Fibroblast of the aortic adventitia (primary cell): ENCODE results near the gene DNAJC5G. TPM values are rescaled to one million over a fixed set of nuclear protein-coding genes. Genes with fewer than 3 reads are reported as not detected.
A peak's percentile ranks its signal among the peaks of the same experiment; 100 is the strongest.

ENCODE experiments used
- DNase-seq: peaks from one replicate; pipeline ENCODE4 v3.0.0-alpha.2; 2010; ENCODE audit warnings: low read depth
- H3K4me3 ChIP-seq: 2 replicates; pipeline ENCODE4 v1.5.1; 2011; ENCODE audit warnings: low read depth, mild to moderate bottlenecking, control low read depth, low read length, moderate library complexity
- total RNA-seq: library from RNA; depleted of rRNA; stranded (reverse); fragments of >200 nt; gene quantifications from 2 replicates; pipeline ENCODE4 v1.2.3, GENCODE V29; 2012; ENCODE audit warnings: low replicate concordance
- TF ChIP-seq, protein P1 (sequence below): IDR thresholded peaks from 2 replicates; pipeline ENCODE4 v1.5.1; 2011; ENCODE audit warnings: mild to moderate bottlenecking, low read length, control low read depth, inconsistent platforms; ENCODE audit not compliant: insufficient read depth

DNAJC5G gene
- total RNA-seq, 1 donor = not detected

- peak overlapping the region; percentile 10 for H3K4me3 ChIP-seq
- TF ChIP-seq, protein P1, sequence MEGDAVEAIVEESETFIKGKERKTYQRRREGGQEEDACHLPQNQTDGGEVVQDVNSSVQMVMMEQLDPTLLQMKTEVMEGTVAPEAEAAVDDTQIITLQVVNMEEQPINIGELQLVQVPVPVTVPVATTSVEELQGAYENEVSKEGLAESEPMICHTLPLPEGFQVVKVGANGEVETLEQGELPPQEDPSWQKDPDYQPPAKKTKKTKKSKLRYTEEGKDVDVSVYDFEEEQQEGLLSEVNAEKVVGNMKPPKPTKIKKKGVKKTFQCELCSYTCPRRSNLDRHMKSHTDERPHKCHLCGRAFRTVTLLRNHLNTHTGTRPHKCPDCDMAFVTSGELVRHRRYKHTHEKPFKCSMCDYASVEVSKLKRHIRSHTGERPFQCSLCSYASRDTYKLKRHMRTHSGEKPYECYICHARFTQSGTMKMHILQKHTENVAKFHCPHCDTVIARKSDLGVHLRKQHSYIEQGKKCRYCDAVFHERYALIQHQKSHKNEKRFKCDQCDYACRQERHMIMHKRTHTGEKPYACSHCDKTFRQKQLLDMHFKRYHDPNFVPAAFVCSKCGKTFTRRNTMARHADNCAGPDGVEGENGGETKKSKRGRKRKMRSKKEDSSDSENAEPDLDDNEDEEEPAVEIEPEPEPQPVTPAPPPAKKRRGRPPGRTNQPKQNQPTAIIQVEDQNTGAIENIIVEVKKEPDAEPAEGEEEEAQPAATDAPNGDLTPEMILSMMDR = peak; percentile 92
- peak; percentile 85 for DNase-seq
Measured at GRCh38 chr2:27303093-27304025, 28.1 kb downstream of the DNAJC5G start.

GRCh38 chr2:27304488-27305240 lies 29.4 kb downstream of the DNAJC5G start:
- no peak overlapping the region for H3K4me3 ChIP-seq
- DNase-seq = no peak
- TF ChIP-seq, protein P1 = no peak

GRCh38 chr2:27305516-27305915 lies 30.3 kb downstream of the DNAJC5G start:
- TF ChIP-seq, protein P1 = no peak
- no peak for DNase-seq

DNA sequence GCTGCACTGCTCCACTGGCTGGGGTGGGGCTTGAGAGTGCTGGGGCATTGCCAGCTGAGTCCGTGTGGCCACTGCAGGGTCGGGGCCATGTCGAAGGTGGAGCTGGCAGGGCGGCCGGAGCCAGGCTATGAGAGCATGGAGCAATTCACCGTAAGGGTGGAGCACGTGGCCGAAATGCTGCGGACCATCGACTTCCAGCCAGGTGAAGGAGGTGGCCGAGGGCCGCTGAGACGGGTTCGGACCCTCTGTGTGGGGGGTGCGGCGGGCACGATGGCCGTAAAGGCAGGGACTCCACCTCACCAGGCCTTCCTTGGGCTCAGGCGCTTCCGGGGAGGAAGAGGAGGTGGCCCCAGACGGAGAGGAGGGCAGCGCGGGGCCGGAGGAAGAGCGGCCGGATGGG lies 30.9 kb downstream of the DNAJC5G start:
- DNase-seq = no peak
- TF ChIP-seq, protein P1 = no peak
- H3K4me3 ChIP-seq = no peak overlapping the region

More at GRCh38 chr2:27305516-27305915, 30.3 kb downstream of the DNAJC5G start:
- no peak overlapping the region for H3K4me3 ChIP-seq

- DNase-seq = no peak
- TF ChIP-seq, protein P1 = no peak
- H3K4me3 ChIP-seq = no peak overlapping the region
Measured at GRCh38 chr2:27306573-27307286, 31.5 kb downstream of the DNAJC5G start.

- no peak for DNase-seq
- TF ChIP-seq, protein P1 = no peak
- H3K4me3 ChIP-seq = no peak overlapping the region
Measured at GRCh38 chr2:27307287-27307544, 32.0 kb downstream of the DNAJC5G start.
